ENCODE data around the gene RFX6.

The RFX6 gene

DNA sequence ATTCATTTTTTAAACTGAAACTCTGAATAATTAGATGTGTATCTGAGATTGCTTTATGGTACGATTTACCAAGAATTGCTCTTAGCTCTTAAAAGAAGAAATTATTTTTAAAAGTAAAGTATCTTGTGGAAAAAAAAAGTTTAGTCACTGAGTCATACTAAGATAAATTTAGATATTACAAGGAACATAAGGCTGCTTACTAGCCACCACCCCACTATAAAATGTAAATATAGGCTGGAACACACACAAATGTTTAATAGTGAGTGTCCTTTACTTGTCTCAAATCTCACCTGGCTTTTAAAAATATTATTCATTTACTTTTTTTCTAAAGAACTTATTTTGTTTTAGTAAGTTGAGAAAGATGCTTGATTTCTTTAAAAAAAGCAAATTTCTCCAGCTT lies 17.6 kb downstream of the RFX6 start:
- no peak for DNase-seq

DNA sequence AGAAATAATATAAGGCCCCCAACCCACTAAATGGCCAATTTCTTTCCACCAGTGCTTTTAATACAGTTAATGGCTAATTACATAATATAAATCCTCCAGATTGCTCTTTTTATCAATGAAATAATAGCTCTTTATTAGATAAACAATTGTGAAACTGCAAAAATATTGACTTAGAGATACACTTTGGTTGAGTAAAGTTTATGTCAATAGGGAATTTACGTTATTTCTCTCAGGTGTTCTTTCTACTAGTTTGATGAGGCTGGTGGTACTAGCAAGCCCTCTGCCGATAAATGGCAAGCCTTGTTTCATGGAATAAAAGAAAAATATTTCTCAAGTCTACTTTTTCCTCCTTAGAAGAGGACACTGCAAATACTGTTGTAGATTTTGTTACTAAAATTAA lies 18.9 kb downstream of the RFX6 start:
- no peak for DNase-seq

DNA sequence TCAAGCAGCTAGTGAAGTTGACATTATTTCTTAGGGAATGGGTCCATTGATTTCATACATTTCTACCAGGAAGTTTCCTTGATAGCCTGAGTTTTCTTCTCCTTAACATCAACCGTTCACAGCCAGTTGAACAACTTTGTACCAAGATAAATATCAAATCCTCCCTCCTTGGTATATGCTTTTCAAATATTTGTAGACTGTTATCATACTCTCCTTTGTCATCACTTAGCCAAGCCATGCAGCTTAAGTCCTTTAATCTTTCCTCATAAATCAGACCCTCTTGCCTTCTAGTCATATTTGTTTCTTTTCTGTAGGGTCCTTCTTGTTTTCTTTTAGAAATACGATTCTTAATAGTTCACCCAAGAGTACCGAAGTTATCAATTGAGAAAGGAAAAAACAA lies 25.6 kb downstream of the RFX6 start:
- DNase-seq: no peak

DNA sequence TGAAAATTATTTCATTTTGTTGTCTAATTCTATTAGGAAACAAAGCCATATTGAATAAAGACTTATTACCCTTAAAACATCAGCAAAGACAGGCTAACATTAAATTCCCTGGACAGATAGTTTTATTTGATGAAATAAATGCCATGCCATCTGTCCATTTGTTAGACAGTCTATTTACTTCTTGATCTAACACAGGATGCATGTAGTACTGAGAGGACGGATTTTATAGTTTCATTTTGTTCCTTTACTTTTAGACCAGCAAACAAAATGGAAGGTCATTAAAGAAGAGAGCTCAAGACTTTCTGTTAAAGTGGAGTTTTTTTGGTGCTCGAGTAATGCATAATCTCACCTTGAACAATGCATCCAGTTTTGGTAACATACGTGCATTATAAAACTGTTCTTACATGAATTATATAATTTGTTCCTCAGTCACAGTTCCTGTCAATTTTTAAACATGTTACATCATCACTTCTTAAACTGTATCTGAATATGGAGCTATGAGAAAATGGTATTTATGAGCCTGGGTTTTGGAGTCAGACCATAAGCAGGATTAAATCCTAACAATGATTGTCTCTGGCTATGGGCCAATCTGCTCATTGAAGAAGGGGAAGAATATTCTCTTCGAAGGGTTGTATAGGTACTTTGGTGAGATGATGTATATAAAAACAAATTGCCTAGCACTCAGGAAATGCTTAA lies 46.0 kb downstream of the RFX6 start:
- DNase-seq: no peak

- DNase-seq: no peak
Measured at GRCh38 chr6:116924245-116924644, 47.2 kb downstream of the RFX6 start.

DNA sequence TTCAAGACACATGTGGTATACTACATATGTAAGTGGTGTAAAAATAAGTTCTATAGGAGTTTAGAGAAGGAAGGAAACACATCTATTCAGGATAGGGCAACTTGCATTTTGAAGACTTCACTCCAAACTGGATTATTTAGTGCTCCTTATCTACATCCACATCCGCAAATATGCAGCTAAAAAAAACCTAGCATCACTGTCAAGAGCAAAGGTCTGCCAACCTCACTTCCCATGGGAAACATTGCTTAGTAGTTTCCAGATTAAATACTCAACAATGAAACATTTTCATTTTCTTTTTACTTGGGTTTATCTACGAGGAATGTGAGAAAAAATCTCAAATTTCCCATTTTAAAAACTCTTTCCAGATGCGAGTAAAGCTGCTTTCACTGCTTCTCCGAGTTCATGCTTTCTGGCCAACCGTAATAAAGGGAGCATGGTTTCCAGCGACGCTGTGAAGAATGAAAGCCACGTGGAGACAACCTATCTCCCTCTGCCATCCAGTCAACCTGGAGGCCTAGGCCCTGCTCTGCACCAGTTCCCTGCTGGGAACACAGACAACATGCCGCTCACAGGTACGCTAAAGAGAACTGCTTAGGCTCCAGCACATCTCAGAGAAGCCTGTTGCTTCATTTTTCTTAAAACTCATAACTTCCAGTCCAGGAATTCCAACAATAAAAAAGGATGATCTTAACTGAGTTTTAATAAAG lies 48.2 kb downstream of the RFX6 start:
- DNase-seq: no peak

DNA sequence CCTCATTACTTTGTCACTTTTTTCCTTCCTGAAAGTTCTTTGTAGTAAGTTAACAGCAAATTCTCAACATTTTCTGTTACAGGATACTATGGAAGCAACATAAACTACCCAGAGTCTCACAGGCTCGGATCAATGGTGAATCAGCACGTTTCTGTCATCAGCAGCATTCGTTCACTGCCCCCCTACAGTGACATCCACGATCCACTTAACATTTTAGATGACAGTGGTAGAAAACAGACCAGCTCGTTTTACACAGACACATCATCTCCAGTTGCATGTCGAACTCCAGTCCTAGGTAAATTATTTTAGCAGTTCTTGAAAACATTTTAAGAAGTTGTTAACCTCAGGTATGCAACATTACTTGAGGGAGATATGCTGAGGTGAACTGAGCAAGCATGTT lies 51.6 kb downstream of the RFX6 start:
- DNase-seq: no peak

DNA sequence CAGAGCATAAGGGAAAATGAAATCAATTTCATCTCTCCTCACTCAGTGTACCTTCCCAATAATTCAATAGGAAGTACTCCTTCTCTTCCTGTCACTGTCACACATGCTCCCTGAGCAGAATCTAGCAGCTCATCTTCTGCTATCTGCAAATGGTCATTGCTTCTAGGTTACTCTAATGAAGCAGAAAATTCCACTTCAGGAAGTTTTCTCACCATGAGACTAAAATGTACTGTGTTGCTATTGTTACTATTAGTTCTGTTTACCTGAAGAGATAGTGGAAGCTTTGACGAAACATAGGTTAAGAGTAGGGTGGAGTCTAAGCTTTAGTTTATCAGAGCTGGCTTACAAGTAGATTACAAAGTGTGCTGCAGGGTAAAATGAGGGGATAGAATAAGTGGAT lies 52.8 kb downstream of the RFX6 start:
- no peak for DNase-seq

GRCh38 chr6:116931456-116931855 lies 54.4 kb downstream of the RFX6 start:
- DNase-seq: no peak

- no peak for DNase-seq
Measured at GRCh38 chr6:116932496-116932895, 55.5 kb downstream of the RFX6 start.

DNA sequence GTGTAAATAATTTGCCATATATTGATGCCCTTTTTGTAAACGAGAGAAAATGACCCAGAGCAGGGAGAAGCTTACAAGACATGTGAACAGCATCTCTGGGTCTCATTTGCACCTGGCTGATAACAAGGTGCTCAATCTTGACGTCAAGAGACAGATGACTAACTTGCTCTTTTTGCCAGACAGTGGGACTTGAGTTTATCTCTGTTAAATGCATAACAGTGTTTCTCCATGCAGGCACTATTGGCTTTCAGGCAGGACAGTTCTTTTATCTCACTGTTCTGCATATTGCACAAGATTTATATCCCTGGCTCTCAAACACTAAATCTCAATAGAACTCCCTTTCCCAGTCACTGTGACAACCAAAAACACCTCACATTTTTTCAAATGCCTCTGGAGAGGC lies 56.4 kb downstream of the RFX6 start:
- DNase-seq: no peak

GRCh38 chr6:116938305-116938704 lies 61.3 kb downstream of the RFX6 start:
- DNase-seq: no peak

- no peak for DNase-seq
Measured at GRCh38 chr6:116941727-116942126, 64.7 kb downstream of the RFX6 start.

DNA sequence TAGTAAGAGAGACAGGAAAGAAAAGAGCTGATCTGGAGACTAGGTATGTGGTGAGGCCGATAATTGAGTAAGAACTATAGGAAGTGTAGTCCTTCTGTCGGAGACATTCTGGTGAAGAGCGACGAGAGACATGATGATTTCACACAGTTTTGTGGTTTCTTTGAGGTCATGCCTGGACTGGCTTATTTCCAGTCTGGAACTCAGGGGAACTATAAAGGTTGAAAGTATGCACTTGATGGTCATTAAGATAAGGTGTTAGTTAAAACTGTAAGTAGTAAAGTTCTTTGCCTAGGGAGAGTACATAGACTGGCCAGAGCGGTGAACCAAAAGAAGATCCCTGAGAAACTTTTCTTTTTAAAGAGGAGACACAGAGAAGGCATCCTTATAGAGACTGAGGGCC lies 68.8 kb downstream of the RFX6 start:
- no peak for DNase-seq

DNA sequence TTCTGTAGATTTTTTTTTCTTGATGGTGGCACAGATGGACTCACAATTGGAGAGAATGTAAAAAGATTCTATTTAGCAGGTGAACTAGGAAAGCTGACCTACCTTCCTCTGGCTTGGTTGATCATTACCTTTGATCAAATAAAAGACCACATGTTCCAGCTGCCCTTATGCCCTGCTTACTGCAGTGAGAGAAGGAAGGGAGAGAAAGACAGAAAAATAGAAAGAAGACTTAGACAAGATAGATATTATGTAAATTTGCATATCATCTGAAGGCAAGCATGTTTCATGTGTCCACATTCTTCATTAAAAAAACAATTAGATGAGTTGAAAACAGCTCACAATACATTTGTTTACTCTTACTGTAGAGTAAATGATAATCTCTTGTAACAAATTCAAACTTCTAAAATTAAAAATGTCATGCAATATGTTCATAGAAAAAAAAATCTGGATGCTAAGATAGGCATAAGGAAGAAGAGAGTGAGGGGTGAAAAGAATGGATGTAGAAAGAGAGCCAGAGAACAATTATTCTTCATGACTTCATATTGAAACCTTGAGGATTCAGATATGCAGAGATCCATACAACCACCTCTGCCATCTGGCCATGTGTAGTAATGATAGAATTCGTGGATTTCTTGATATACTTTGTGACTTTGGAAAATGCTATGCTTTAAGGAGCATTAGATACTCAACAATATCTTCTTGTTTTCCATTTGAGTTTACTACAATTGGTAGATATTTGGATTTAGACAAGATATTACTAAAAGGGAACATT lies 71.7 kb downstream of the RFX6 start:
- DNase-seq: no peak

DNA sequence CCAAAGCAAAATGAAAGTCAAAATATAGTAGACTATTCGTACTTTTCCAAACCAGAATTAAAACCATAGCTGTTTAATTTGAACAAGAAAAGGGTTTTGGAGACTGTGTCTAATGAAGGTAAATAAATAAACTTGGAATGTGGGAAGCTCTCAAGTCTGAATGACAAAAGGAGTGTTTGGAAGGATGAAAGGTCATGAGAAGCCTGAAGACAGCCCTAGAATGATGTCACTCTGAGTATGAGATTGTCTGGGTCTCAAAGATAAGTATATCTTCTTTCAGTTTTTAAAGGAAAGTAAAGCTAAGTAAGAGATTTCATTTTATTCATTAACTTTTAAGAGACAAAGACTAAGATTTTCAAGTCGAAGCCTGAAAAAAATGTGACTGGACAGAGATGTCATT lies 72.9 kb downstream of the RFX6 start:
- DNase-seq: no peak

DNA sequence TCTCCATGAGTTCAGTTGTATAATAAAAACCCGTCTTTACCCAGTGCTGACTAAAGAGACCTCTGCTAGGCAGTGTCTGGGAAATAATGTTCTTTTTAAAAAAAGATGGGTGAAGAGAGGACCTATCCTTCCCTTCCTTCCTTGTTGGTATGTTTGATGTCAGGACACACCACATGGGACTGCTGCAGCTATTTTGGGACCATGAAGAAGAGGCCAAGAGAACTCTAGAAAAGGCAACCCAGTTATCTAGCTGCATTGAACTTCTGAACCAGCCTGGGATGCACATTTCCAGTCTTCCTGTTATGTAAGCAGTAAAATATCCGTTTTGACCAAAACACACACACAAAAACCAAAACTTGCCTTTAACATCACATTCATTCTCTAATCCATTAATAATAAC lies 77.3 kb downstream of the RFX6 start:
- no peak for DNase-seq

DNA sequence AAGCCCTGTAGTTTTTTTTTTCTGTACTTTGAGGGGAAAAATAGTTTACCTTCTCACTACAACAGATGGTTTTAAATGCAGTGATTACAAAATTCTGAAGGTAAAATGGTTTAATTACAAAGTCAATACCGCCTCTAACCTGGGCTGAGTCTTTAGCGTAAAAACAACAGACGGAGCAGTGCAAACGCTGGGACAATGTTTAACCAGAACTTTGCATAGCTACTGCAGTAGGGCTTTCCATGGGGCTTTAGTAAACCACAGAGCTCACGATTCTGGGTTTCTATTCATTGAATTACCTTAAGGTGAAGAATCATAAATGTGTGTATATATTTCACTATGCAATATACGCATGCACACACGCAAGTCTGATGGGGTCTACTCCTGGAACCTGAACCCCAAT lies 77.9 kb downstream of the RFX6 start:
- DNase-seq: no peak

GRCh38 chr6:116955773-116956172 lies 78.7 kb downstream of the RFX6 start:
- DNase-seq: no peak

DNA sequence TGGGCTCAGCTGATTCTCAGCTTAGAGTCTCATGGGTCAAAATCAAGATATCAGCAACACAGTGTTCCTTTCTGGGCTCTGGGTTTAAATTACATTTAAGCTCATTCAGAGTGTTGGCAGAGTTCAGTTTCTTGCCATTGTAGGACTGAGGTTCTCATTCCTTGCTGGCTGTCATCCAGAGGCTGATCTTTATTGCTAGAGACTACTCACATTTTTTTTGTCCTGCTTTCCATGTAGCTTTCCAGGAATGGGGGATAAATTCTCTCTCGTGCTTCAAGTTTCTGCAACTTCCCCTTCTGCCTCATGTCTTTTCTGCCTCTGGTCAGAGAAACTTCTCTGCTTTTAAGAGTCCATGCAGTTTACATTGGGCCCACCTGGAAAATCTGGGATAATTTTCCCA lies 86.9 kb downstream of the RFX6 start:
- DNase-seq: no peak

- no peak for DNase-seq
Measured at GRCh38 chr6:116966675-116967576, 89.9 kb downstream of the RFX6 start.

- DNase-seq: no peak
Measured at GRCh38 chr6:116969211-116969863, 92.3 kb downstream of the RFX6 start.

- DNase-seq: no peak
Measured at GRCh38 chr6:116971959-116972358, 94.9 kb downstream of the RFX6 start.
